NCI-H1417 treated with DMSO at 0.1 percent for 48 hours (cell line): ENCODE data around the gene B4GALT2.
A peak's percentile ranks its signal among the peaks of the same experiment; 100 is the strongest.

Experiments
- DNase-seq: peaks from one replicate; lab custom pipeline; 2025; lab: John Stamatoyannopoulos, UW

Gene B4GALT2

DNA sequence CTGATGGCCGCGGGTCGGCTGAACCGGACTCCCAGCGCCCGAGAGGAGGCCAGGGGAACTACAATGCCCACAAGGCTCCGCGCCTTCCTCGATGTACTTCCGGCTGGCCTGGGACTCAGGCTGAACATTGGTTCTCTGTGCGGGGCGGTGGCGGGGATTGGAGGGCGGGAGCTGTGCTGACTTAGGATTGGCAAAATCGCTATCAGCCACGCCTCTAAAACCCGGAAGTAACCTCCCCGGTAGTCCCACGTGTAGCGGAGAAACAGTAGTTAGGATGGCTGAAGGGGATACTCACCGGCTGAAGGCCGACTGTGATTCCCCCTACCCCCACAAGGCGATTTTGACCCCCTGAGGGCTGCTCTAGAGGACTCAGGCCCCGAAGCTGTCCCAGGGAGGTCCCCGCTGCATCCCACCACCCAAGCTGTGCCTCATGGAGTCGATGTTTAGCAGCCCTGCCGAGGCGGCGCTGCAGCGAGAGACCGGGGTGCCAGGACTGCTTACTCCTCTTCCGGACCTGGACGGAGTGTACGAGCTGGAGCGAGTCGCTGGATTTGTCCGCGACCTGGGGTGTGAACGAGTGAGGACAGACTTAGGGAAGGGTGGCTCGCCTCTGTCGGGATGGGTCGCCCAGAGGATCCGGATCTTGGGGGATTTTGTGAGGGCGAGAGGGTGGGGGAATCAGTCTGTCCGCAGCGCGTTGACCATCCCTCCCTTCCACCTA lies 9.1 kb upstream of the B4GALT2 start, which contains the start of gene DPH2:
Gene DPH2 (plus strand): TSS at position 265 of the 721 bp plus-strand sequence. CDS start 166 bp downstream, at position 431.
- peak; percentile 90 for DNase-seq

DNA sequence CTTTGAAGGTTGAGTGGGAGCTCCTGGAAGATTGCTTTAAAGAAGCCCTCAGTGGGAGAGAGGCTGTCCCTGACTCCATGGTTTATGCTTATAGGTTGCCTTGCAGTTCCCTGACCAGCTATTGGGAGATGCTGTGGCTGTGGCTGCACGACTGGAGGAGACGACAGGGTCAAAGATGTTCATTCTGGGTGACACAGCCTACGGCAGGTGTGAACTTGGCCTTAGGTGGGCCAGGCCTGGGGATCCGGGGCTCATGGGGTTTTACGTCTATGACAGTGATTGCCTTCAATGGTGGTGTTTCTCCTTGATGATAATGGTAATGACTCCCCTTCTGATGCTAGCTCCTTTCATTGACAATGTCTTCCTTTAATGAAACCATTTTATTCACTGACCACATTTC lies 8.5 kb upstream of the B4GALT2 start:
- no peak for DNase-seq

DNA sequence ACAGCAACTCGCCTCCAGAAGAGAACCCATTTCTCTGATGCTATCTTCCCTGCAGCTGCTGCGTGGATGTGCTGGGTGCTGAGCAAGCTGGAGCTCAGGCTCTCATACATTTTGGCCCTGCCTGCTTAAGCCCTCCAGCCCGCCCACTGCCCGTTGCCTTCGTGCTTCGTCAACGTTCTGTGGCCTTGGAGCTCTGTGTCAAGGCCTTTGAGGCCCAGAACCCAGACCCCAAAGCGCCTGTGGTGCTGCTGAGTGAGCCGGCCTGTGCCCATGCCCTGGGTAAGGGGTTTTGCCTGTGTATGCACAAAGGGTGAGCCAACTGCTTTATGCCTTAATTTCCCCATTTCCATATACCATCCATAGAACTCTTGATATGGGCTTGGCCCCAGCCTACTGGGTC lies 8.1 kb upstream of the B4GALT2 start:
- DNase-seq = no peak

DNA sequence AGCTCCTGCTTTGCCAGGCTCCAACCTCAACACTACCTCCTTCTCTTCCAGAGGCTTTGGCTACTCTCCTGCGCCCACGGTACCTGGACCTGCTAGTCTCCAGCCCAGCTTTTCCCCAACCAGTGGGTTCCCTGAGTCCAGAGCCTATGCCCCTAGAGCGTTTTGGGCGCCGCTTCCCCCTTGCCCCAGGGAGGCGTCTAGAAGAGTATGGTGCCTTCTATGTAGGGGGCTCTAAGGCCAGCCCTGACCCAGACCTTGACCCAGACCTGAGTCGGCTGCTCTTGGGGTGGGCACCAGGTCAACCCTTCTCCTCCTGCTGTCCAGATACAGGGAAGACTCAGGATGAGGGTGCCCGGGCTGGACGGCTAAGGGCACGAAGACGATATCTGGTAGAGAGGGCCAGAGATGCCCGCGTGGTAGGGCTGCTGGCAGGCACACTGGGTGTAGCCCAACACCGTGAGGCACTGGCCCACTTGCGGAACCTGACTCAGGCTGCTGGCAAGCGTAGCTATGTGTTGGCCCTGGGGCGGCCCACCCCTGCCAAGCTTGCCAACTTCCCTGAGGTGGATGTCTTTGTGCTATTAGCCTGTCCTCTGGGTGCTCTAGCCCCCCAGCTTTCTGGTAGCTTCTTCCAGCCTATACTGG lies 7.6 kb upstream of the B4GALT2 start:
- DNase-seq = no peak

DNA sequence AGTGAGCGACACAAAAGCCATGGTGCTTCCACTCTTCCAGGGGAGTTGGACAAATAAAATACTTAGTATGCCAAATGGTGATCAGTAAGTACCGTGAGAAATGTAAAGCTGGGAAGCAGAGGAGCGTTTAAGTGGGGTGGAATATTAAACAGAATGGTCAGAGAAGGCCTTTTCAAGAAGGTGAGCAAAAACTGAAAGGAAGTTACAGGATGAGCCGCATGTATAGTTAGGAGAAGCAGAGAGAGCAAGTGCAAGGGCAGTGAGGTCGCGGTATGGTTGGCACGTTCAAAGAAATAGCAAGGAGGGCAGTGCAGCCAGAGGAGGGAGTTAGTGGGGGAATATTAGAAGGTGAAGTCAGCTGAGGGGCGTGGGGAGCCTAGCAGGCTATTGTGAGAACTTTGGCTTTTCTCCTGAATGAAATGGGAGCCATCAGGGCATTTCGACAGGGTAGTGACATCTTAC lies 5.0 kb upstream of the B4GALT2 start:
- no peak for DNase-seq

DNA sequence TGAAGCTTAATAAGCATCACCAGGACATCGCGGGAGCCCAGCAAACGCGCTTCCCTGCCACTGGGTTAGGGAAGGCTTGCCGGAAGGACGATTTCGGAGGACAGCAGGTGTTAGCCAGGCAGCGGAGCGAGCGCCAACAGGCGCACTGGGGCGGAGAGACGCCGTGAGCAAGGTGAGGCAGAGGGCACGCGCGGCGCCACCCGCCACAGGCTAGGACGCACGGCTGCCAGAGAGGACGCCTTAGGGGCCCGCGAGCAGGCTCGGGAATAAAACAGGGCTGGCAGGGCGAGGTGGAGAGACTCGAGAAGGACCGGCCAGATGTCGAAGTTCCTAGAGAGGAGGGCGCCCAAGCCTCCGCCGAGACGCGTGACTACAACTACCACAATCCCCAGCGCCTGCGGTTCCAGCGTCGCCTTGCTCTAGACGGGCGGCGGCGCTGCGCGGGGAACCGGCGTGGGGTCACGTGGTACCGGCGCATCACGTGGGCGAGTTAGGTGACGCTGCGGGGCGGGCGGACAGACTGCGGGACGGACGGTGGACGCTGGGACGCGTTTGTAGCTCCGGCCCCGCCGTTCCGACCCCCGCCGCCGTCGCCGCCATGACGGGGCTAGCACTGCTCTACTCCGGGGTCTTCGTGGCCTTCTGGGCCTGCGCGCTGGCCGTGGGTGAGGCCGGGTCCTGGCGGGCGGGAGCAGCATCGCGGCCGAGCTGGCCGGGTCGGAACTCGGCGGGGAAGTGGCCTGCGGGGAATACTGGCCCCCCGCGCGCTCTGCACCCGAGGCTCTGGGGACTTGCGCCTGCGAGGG lies 4.4 kb upstream of the B4GALT2 start, which contains the start of gene ATP6V0B:
Gene ATP6V0B (plus strand): TSS at position 518 of the 806 bp plus-strand sequence. CDS start 81 bp downstream, at position 599.
- peak; percentile 28 for DNase-seq

DNA sequence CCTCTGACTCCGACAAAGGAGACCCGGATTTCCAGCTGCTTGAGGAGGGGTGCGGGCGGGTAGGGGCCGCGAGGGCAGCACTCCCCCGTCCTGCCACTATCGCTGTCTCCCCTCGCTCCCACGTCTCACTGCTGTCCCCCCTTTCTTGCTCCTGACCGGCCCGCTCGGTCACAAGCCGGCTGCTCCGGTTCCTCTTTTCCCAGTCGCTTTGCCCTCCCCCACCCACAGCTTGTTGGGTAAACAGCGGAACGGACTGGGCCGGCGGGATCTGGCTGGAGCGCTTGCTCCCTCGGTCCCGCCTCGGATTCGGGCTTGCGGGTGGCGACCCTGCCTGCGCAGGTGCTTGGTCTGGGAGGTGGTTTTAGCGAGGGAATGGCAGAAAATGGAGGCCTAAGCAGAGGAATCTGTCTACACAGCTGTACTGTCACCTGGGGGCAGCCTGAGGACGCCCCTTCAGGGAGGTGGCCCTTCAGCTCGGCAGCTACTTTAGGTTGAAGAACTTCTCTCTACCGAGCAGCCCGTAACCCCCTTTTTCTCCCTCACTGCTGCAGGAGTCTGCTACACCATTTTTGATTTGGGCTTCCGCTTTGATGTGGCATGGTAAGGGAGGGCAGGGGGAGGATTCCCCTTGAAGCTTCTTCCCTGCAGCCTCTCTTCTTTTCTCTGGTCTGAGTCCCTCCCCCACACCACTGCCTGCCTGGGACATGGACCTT lies 3.6 kb upstream of the B4GALT2 start:
- DNase-seq = no peak

DNA sequence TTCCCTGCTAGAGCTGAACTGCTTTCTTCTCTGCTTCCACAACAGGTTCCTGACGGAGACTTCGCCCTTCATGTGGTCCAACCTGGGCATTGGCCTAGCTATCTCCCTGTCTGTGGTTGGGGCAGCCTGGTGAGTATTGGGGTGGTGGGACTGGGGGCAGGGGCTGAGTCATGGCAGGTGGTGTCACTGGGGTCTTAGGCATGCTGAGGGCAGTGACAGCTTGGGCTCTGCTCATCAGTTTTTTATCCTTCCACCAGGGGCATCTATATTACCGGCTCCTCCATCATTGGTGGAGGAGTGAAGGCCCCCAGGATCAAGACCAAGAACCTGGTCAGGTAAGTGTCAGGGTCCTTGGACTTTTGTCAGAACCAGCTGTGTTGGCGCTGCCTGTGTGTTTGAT lies 3.0 kb upstream of the B4GALT2 start:
- no peak for DNase-seq

DNA sequence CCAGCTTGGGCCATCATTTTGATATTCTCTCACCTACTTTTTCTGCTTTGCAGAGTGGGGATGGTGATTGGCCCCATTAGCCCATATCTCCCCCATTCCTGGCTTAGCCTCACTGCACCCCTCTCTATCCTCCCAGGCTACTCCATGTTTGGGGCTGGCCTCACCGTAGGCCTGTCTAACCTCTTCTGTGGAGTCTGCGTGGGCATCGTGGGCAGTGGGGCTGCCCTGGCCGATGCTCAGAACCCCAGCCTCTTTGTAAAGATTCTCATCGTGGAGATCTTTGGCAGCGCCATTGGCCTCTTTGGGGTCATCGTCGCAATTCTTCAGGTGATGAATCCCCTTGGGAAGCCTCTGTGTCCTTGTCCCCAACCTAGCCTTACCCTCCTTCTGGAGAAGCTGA lies 2.1 kb upstream of the B4GALT2 start:
- no peak for DNase-seq

DNA sequence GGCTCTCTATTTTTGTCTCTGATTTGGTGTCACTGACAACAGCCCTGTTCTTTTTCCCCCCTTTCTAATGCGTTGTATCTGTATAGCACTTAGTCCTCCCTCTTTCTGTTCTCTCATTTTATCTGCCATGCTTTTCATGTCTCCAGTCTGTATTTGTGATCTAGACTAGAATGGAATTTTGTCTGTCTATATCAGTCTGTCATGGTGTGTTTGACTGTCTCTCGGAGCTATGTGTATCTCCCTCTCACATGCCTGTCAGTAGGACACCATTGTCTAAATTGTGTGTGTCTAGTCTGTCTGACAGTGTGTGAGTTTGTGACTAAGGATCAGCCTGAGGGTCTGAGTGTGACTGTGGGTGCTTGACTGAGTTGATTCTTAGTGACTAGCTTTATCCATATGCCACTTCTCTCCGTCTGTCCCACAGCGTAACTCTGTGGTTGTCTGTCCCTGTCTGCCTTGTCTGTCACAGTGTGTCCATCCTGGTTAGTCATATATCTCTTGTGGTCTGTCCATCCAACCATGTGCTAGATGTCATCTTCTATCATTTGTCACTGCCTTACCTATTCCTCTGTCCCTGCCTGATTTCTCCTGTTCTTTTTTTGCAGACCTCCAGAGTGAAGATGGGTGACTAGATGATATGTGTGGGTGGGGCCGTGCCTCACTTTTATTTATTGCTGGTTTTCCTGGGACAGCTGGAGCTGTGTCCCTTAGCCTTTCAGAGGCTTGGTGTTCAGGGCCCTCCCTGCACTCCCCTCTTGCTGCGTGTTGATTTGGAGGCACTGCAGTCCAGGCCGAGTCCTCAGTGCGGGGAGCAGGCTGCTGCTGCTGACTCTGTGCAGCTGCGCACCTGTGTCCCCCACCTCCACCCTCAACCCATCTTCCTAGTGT lies 1.4 kb upstream of the B4GALT2 start:
- no peak for DNase-seq

DNA sequence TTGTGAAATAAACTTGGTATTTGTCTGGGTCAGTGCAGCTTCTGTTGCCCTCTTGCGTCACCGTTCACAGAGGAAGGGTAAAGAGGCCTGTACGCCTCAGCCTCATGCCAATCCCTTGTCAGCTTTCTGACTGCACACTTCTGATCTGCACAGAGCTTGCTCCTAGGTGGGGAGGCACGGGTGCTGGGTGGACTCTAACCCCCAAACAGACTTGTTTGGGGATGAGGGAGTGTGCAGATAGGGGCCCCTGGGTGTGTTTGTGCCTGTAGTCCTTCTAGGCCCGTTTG lies 803 bp upstream of the B4GALT2 start:
- DNase-seq = no peak

DNA sequence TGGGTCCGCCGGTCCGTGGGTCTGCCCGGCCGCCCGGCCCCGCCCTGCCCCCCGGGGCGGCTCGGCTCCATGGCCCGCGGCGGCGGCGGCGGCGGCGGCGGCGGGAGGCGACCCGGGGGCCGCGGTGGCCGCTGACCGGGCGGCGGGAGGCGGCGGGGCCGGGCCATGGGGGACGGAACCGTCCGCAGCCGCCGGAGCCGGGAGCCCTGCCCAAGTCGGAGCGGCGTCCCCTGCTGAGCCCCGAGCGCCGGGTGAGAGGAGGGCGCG lies 184 bp downstream of the B4GALT2 start:
- no peak for DNase-seq

DNA sequence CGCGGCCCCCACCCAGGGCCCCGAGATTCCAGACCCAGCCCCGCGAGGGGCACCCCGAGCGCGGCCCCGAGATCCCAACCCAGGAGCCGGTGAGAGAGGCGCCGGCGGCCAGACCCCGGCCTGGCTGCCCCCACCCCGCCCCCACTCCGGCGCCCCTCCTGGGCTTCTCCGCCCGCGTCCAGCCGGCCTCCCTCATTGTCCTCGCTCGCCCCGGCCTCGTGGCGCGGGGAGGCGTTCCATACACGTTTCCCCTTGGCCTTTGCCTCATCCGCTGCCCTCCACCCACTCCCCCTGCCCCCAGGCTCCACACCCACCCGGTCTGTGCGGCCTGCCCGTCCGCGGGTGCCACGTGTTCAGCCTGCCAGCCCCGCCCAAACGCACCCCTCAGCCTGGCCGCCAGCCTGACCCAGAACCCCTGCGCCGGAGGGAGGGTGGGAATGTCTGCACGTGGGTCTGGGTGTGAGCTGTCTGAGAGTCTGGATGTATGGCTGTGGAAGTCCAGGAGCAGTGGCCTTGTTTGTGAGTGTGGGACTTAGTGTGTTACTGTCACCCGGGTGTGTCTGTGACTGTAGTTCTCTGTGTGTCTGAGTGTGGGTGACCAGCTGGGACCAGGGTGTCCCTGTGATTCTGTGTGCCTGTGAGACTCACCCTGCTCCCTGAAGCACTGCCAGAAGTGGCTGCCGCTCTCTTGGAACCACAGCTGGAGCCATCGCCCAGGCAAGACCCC lies 681 bp downstream of the B4GALT2 start:
- DNase-seq = no peak

DNA sequence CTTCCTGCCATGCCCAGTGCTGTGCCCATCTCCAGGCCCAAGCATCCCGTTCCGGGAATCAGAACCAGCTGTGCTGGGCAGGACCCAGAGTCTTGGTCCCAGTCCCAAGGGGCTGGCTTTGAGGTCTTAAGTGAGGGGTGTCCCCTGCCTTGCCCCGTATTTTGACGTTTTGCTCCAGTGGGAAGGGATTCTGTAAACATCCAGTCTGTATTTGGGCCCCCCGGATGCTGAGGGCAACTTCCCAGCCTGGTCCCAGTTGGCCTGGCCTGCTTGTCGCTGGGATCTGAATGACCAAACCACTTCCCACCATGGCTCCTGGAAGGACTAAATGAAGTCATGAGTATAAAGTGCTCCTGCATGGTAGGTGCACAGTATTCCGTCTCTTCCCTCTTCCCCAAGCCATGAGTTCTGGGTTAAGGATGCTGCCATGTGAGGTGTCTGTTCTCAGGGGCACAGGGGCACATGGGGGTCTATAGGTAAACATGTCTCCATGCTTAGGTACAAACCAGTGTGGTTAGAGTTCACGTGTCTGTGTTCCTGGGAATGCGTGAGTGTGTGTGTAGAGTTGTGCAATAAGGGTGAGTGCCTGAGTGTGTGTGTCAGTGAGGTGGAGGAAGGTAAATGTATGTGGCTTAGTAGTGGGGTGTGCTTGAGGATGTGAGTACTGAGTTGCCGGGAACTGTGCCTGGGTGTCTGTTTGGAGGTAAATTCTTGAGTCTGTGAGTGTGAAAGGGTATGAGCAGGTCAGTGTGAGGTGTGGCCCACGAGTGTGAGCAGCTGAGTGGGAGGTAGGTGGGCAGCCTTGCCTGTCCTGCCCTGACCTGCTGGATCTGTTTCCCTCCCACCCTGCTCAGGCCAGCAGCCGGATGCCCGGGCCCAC lies 1.5 kb downstream of the B4GALT2 start:
- no peak for DNase-seq

DNA sequence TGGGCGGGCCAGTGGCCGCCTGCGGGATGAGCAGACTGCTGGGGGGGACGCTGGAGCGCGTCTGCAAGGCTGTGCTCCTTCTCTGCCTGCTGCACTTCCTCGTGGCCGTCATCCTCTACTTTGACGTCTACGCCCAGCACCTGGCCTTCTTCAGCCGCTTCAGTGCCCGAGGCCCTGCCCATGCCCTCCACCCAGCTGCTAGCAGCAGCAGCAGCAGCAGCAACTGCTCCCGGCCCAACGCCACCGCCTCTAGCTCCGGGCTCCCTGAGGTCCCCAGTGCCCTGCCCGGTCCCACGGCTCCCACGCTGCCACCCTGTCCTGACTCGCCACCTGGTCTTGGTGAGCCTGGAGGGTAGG lies 2.1 kb downstream of the B4GALT2 start:
- no peak for DNase-seq

DNA sequence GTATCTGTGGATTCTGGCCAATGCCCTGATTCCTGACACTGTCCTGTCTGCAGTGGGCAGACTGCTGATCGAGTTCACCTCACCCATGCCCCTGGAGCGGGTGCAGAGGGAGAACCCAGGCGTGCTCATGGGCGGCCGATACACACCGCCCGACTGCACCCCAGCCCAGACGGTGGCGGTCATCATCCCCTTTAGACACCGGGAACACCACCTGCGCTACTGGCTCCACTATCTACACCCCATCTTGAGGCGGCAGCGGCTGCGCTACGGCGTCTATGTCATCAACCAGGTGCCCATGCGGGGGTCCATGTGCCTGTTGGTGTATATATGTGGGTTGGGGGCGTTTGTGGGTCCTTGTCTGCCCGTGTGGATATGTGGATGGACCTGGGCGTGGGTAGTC lies 2.6 kb downstream of the B4GALT2 start:
- no peak for DNase-seq

DNA sequence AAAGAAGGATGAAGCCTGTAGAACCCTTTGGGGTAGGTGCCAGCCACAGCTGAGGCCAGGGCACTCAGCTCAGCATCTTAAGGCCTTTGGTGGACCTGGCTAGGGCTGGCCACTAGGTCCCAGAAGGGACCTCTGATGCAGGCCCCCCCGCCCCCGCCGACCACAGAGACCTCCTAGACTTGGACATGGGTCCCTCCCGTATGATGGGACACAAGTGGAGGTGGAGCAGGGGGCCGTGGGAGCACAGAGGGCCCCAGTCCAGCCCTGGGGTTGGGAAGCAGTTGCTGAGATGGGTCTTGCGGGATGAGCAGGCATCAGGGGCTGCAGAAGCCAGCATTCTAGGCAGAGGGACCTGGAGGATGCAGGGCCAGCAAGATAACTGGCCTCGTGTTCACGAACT lies 3.2 kb downstream of the B4GALT2 start:
- no peak for DNase-seq

DNA sequence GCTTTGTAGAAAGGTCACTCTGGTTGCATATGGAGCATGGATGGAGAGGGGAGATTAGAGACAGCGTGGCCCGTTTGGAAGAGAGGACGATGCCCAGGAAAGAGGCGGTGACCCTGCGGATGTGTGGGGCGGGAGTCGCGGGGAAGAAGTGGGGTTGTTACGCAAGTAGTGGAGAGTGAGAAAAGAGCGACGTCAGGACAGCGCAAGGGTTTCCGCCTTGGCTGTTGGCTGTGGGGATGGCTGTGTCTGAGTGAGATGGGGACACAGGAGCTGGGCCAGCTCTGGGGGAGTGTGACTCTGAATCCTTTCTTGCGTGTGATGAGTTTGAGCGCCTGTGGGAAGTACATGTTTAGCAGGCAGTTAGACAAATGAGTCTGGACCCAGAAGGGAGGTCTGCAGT lies 3.8 kb downstream of the B4GALT2 start:
- no peak for DNase-seq

DNA sequence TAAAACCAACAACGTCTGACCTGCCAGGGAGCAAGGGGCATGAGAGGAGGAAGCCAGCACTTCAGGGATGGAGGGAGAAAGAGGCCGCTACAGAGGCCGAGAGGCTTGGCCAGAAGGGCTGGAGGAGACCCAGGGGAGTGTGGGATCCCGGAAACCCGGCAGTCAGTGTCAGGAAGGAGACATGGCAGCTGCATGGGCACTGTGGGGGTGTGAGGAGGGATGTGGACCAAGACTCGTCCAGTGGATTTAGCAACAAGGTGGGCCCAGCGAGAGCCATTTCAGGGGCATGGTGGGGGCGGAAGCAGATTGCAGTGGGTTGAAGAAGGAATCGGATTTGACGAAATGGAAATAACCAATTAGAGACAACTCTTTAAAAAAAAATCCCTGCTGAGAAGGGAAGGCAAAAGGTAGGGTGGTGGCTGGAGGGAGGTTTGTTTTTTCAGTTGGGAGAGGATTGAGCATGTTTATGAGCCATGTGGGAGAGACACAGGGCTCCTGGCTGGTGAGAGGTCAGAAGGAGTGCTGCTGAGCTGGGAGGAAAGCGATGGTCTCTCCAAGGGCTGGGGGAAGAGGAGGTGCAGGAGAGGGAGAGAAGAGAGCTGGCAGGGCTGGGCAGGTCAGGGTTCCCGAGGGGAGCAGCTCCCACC lies 4.4 kb downstream of the B4GALT2 start:
- DNase-seq = no peak
